H9 (cell line): Measurements from ENCODE around the gene FMC1. TPM values are rescaled to one million over a fixed set of nuclear protein-coding genes. Genes with fewer than 3 reads are reported as not detected.

Experiments used
- DNase-seq: peaks from one replicate; pipeline ENCODE4 v3.0.0-alpha.2; 2017
- H2AFZ ChIP-seq: one replicate; pipeline ENCODE4 v1.6.1; 2013; ENCODE audit warnings: mild to moderate bottlenecking, low read length, control low read depth, moderate library complexity
- H2AK5ac ChIP-seq: 2 replicates; pipeline ENCODE4 v1.6.1; 2013; ENCODE audit warnings: low read length, control low read depth, mixed read lengths; ENCODE audit not compliant: insufficient read length
- H2BK120ac ChIP-seq: one replicate; pipeline ENCODE4 v1.6.1; 2013; ENCODE audit warnings: low read depth, mild to moderate bottlenecking, low read length, control low read depth, inconsistent platforms; ENCODE audit not compliant: poor library complexity, severe bottlenecking
- H2BK12ac ChIP-seq: 2 replicates; pipeline ENCODE4 v1.6.1; 2013; ENCODE audit warnings: low read length, control low read depth, mixed read lengths, low read depth; ENCODE audit not compliant: insufficient read length
- H2BK15ac ChIP-seq: 2 replicates; pipeline ENCODE4 v1.6.1; 2013; ENCODE audit warnings: low read depth, low read length, control low read depth
- H2BK20ac ChIP-seq: one replicate; pipeline ENCODE4 v1.6.1; 2013; ENCODE audit warnings: low read depth, mild to moderate bottlenecking, low read length, control low read depth, inconsistent platforms; ENCODE audit not compliant: poor library complexity, severe bottlenecking
- H2BK5ac ChIP-seq: 2 replicates; pipeline ENCODE4 v1.6.1; 2013; ENCODE audit warnings: low read length, control low read depth, mixed read lengths; ENCODE audit not compliant: insufficient read length
- H3K14ac ChIP-seq: 2 replicates; pipeline ENCODE4 v1.6.1; 2013; ENCODE audit warnings: low read length, control low read depth; ENCODE audit not compliant: insufficient read depth
- H3K18ac ChIP-seq: 2 replicates; pipeline ENCODE4 v1.6.1; 2013; ENCODE audit warnings: low read depth, mild to moderate bottlenecking, mixed read lengths, low read length, control low read depth; ENCODE audit not compliant: insufficient read length
- H3K23ac ChIP-seq: 2 replicates; pipeline ENCODE4 v1.6.1; 2013; ENCODE audit warnings: low read length, control low read depth, mixed read lengths, low read depth; ENCODE audit not compliant: insufficient read length
- H3K23me2 ChIP-seq: 2 replicates; pipeline ENCODE4 v1.6.1; 2013; ENCODE audit warnings: low read depth, mild to moderate bottlenecking, mixed read lengths, low read length, control low read depth; ENCODE audit not compliant: insufficient read length, poor library complexity, severe bottlenecking
- H3K27ac ChIP-seq: 2 replicates; pipeline ENCODE4 v1.5.1; 2013; ENCODE audit warnings: low read length, control low read depth, mixed read lengths, low read depth; ENCODE audit not compliant: insufficient read length
- H3K27me3 ChIP-seq: 2 replicates; pipeline ENCODE4 v1.6.1; 2013; ENCODE audit warnings: low read length, control low read depth, inconsistent platforms; ENCODE audit not compliant: insufficient read depth
- H3K4ac ChIP-seq: 2 replicates; pipeline ENCODE4 v1.6.1; 2013; ENCODE audit warnings: low read depth, mild to moderate bottlenecking, control low read depth, inconsistent platforms, low read length, moderate library complexity
- H3K4me1 ChIP-seq: 2 replicates; pipeline ENCODE4 v1.6.1; 2013; ENCODE audit warnings: low read length, control low read depth, inconsistent platforms; ENCODE audit not compliant: insufficient read depth
- H3K4me2 ChIP-seq: 2 replicates; pipeline ENCODE4 v1.6.1; 2013; ENCODE audit warnings: low read length, control low read depth, mixed read lengths; ENCODE audit not compliant: insufficient read length, insufficient read depth
- H3K56ac ChIP-seq: 2 replicates; pipeline ENCODE4 v1.6.1; 2013; ENCODE audit warnings: low read depth, mild to moderate bottlenecking, mixed read lengths, low read length, control low read depth; ENCODE audit not compliant: insufficient read length
- H3K79me1 ChIP-seq: 2 replicates; pipeline ENCODE4 v1.6.1; 2013; ENCODE audit warnings: low read depth, mild to moderate bottlenecking, moderate library complexity, low read length, control low read depth, inconsistent platforms; ENCODE audit not compliant: insufficient read depth, poor library complexity, severe bottlenecking
- H3K79me2 ChIP-seq: 2 replicates; pipeline ENCODE4 v1.6.1; 2013; ENCODE audit warnings: low read length, control low read depth, inconsistent platforms; ENCODE audit not compliant: insufficient read depth
- H3K9ac ChIP-seq: 2 replicates; pipeline ENCODE4 v1.6.1; 2013; ENCODE audit warnings: low read length, control low read depth, mixed read lengths; ENCODE audit not compliant: insufficient read length; ENCODE audit errors: extremely low read depth
- H3K9me3 ChIP-seq: one replicate; pipeline ENCODE4 v1.6.1; 2013; ENCODE audit warnings: low read depth, low read length, inconsistent platforms; ENCODE audit not compliant: control insufficient read depth
- H3T11ph ChIP-seq: one replicate; pipeline ENCODE4 v1.6.1; 2013; ENCODE audit warnings: mild to moderate bottlenecking, low read length, control low read depth, inconsistent platforms
- H4K20me1 ChIP-seq: one replicate; pipeline ENCODE4 v1.6.1; 2013; ENCODE audit not compliant: control insufficient read depth, insufficient read length, insufficient read depth
- H4K5ac ChIP-seq: 2 replicates; pipeline ENCODE4 v1.6.1; 2013; ENCODE audit warnings: low read depth, mild to moderate bottlenecking, mixed read lengths, low read length, control low read depth; ENCODE audit not compliant: insufficient read length
- H4K8ac ChIP-seq: replicated peaks from 2 replicates; pipeline ENCODE4 v1.6.1; 2013; ENCODE audit warnings: low read length, control low read depth, mixed read lengths, low read depth; ENCODE audit not compliant: insufficient read length
- H4K91ac ChIP-seq: 2 replicates; pipeline ENCODE4 v1.6.1; 2013; ENCODE audit warnings: low read depth, mild to moderate bottlenecking, moderate library complexity, mixed read lengths, low read length, control low read depth; ENCODE audit not compliant: insufficient read length
- H3K27ac Mint-ChIP-seq, 3 experiments: 2 replicates in 2 of 3; 3 replicates in 1 of 3; pipeline ENCODE4 v1.8.0; 2020 to 2021; ENCODE audit warnings: mixed read lengths in 3 of 3, mild to moderate bottlenecking in 1 of 3, moderate library complexity in 1 of 3
- H3K27me3 Mint-ChIP-seq: 2 replicates; pipeline ENCODE4 v1.8.0; 2021; ENCODE audit warnings: low read depth, mild to moderate bottlenecking, moderate library complexity, mixed read lengths
- H3K36me3 Mint-ChIP-seq, 3 experiments: 2 replicates in 2 of 3; 3 replicates in 1 of 3; pipeline ENCODE4 v1.8.0; 2020 to 2021; ENCODE audit warnings: low read depth in 3 of 3, mixed read lengths in 3 of 3; ENCODE audit not compliant: insufficient read depth in 1 of 3
- H3K4me1 Mint-ChIP-seq, 2 experiments: 2 replicates each; pipeline ENCODE4 v1.8.0; 2020; ENCODE audit warnings: mixed read lengths in 2 of 2
- H3K4me3 Mint-ChIP-seq, 2 experiments: 2 replicates in 1 of 2; 3 replicates in 1 of 2; pipeline ENCODE4 v1.8.0; 2020 to 2021; ENCODE audit warnings: mild to moderate bottlenecking in 2 of 2, mixed read lengths in 2 of 2, moderate library complexity in 1 of 2
- H3K9me3 Mint-ChIP-seq, 2 experiments: 2 replicates in 1 of 2; 3 replicates in 1 of 2; pipeline ENCODE4 v1.8.0; 2020; ENCODE audit warnings: mild to moderate bottlenecking in 2 of 2, mixed read lengths in 2 of 2, moderate library complexity in 1 of 2
- CTCF ChIP-seq: fragments of 200-600 bp; sonication (generic); conservative IDR thresholded peaks from 3 replicates; pipeline ENCODE4 v1.8.0; 2021; ENCODE audit warnings: antibody characterized with exemption, mild to moderate bottlenecking
- WGBS: extraction: QIAGEN DNeasy Blood & Tissue Kit; methylation state at CpG from one replicate; pipeline ENCODE4 v1.1.7; 2013; ENCODE audit warnings: missing lambda C conversion rate, low lambda C conversion rate, mixed read lengths; ENCODE audit not compliant: insufficient read length; ENCODE audit errors: extremely low coverage; 5-methylcytosine and 5-hydroxymethylcytosine counted together
- total RNA-seq: library from RNA; stranded (reverse); gene quantifications from 2 replicates; pipeline ENCODE4 v1.2.1, GENCODE V29; 2021

Gene FMC1
- total RNA-seq, 1 experiment from 2014 or later = 10.9 TPM

GRCh38 chr7:139317939-139318505 lies 23.1 kb upstream of the FMC1 start:
- WGBS = no CpG with 5 or more reads among the region's 5 CpGs
- no peak for TF ChIP-seq CTCF
- Histone ChIP-seq H2BK15ac (no peak overlapping the region), H2BK120ac (no peak overlapping the region), H3K4me1 (no peaks in the 10 kb centered on the region), H2BK20ac (no peak overlapping the region), H2AFZ (no peak overlapping the region), H3K79me1 (no peaks in the 10 kb centered on the region), H3K9ac (no peak overlapping the region), H4K20me1 (no peaks in the 10 kb centered on the region), H3K18ac (no peak overlapping the region), H3K4me2 (no peak overlapping the region), H2BK12ac (no peak overlapping the region), H3K23me2 (no peaks in the 10 kb centered on the region), H3K14ac (no peak overlapping the region), H3K27ac (no peak overlapping the region), H4K8ac (no peak overlapping the region), H4K91ac (no peak overlapping the region), H3K23ac (no peak overlapping the region), H2BK5ac (no peak overlapping the region), H3K4ac (no peak overlapping the region), H3K56ac (no peak overlapping the region), H3K9me3 (no peaks in the 10 kb centered on the region), H4K5ac (no peak overlapping the region), H3T11ph (no peak overlapping the region), H2AK5ac (no peak overlapping the region), H3K79me2 (no peaks in the 10 kb centered on the region), H3K27me3 (no peaks in the 10 kb centered on the region)
- no peaks in the 10 kb centered on the region for H3K27me3 Mint-ChIP-seq
- no peak overlapping the region for H3K27ac Mint-ChIP-seq
- H3K4me3 Mint-ChIP-seq = no peak overlapping the region
- DNase-seq = no peak
- H3K36me3 Mint-ChIP-seq = no peaks in the 10 kb centered on the region
- 0 out of 4 replicates have a peak, but pooled peaks cover 0 to 2% of the 10 kb centered on the region in 2 experiments for H3K4me1 Mint-ChIP-seq
- H3K9me3 Mint-ChIP-seq = no peaks in the 10 kb centered on the region
